Mucosa of rectum (tissue), 2 donors: ENCODE measurements around the gene TNFRSF25.
"Not testable (repeated sequence)": the region's sequence is repeated elsewhere in the genome, so short reads cannot be mapped to it uniquely, and the experiment has no call there.

ENCODE experiments used
- H3K27ac ChIP-seq, 2 donors: one replicate each; pipeline ENCODE4 v1.7.0; 2013; ENCODE audit warnings: inconsistent platforms in 2 of 2, low read depth in 2 of 2, low read length in 2 of 2
- H3K27me3 ChIP-seq, 2 donors: one replicate each; pipeline ENCODE4 v1.7.0; 2013; ENCODE audit warnings: low read length in 2 of 2; ENCODE audit not compliant: control insufficient read depth in 2 of 2, insufficient read depth in 2 of 2
- H3K36me3 ChIP-seq, 2 donors: one replicate each; pipeline ENCODE4 v1.7.0; 2013; ENCODE audit warnings: low read length in 2 of 2; ENCODE audit not compliant: control insufficient read depth in 2 of 2, insufficient read depth in 2 of 2
- H3K4me1 ChIP-seq, 2 donors: one replicate each; pipeline ENCODE4 v1.7.0; 2013; ENCODE audit warnings: low read length in 2 of 2, mild to moderate bottlenecking in 1 of 2; ENCODE audit not compliant: control insufficient read depth in 2 of 2, insufficient read depth in 2 of 2
- H3K4me3 ChIP-seq, 2 donors: one replicate each; pipeline ENCODE4 v1.7.0; 2013; ENCODE audit warnings: low read length in 2 of 2
- H3K9ac ChIP-seq, 2 donors: one replicate each; pipeline ENCODE4 v1.7.0; 2013; ENCODE audit warnings: low read length in 2 of 2, low read depth in 1 of 2, mild to moderate bottlenecking in 1 of 2
- H3K9me3 ChIP-seq, 2 donors: one replicate each; pipeline ENCODE4 v1.7.0; 2013; ENCODE audit warnings: low read length in 2 of 2; ENCODE audit not compliant: control insufficient read depth in 2 of 2
- donor health status: healthy.
- donor health status: Normal muscosa, but diverticular disease.

Gene TNFRSF25

GRCh38 chr1:6462412-6463119, 3.4 kb downstream of the TNFRSF25 start:
- Histone ChIP-seq H3K9ac (no peak overlapping the region), H3K4me3 (no peak overlapping the region), H3K27me3 (no peaks in the 10 kb centered on the region), H3K9me3 (no peaks in the 10 kb centered on the region), H3K4me1 (peaks cover 2 to 12% of the 10 kb centered on the region in 2 donors), H3K27ac (no peak overlapping the region), H3K36me3 (peaks cover 14% of the 10 kb centered on the region in 2 donors)

GRCh38 chr1:6461538-6462411, 4.2 kb downstream of the TNFRSF25 start:
- Histone ChIP-seq H3K4me1 (peaks cover 2 to 12% of the 10 kb centered on the region in 2 donors), H3K27ac (no peak overlapping the region), H3K9ac (no peak overlapping the region), H3K27me3 (no peaks in the 10 kb centered on the region), H3K4me3 (no peak overlapping the region), H3K36me3 (peaks cover 14 to 16% of the 10 kb centered on the region in 2 donors), H3K9me3 (no peaks in the 10 kb centered on the region)

DNA sequence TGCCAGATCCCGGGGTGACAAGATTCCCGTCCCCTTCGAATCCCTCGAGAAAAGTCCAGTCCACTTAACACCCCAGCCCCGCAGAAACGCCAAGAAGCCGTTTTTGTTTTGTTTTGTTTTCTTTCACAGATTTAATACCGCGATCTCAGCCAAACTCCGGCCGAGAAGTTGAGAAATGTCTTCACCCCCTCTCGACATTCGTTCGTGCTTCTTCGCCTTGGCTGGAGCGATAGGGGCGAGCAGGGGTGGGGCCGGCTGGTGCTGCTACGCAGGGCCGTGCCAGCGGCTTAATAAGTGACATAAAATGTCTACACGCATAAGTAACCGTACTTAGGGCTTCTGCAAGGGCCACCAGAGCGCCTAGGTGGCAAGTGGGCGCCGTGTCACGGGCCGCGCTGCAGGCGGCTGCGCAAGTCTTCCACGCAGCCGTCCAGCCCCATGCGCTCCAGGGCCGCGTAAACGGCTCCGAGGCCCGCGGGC, 4.9 kb downstream of the TNFRSF25 start:
- peak overlapping the region in 1 of 2 donors; percentile 20 for H3K4me3 ChIP-seq
- no peaks in the 10 kb centered on the region for H3K27me3 ChIP-seq
- H3K27ac ChIP-seq = peak overlapping the region in 1 of 2 donors; percentile 58
- H3K9ac ChIP-seq = no peak overlapping the region
- H3K4me1 ChIP-seq = peaks cover 2 to 12% of the 10 kb centered on the region in 2 donors
- peaks cover 14 to 21% of the 10 kb centered on the region in 2 donors for H3K36me3 ChIP-seq
- H3K9me3 ChIP-seq = no peaks in the 10 kb centered on the region

GRCh38 chr1:6460301-6461050, 5.5 kb downstream of the TNFRSF25 start:
- no peaks in the 10 kb centered on the region for H3K9me3 ChIP-seq
- H3K4me3 ChIP-seq = peak overlapping the region in 1 of 2 donors; percentile 37
- H3K9ac ChIP-seq = no peak overlapping the region
- H3K27ac ChIP-seq = peak overlapping the region in 1 of 2 donors; percentile 58
- no peaks in the 10 kb centered on the region for H3K27me3 ChIP-seq
- peaks cover 2 to 12% of the 10 kb centered on the region in 2 donors for H3K4me1 ChIP-seq
- H3K36me3 ChIP-seq = peaks cover 14 to 21% of the 10 kb centered on the region in 2 donors

DNA sequence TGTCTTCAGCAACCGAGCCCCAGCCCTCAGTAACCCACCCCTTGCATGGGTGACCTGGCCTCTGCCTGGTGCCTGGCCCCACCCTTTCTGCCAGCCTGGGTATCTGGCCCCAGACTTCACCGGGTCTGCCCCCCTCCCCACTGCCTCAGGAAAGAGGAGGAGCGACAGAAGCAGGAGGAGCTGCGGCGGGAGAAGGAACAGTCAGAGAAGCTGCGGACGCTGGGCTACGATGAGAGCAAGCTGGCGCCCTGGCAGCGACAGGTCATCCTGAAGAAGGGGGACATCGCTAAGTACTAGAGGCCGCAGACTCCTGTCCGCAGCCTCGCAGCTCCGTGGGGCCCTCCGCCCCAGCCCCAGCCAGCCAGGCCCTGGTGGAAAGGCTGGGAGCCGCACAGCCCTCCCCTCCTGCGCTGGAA, 6.1 kb downstream of the TNFRSF25 start:
- H3K36me3 ChIP-seq = peaks cover 14 to 21% of the 10 kb centered on the region in 2 donors
- H3K4me3 ChIP-seq = peak overlapping the region in 1 of 2 donors; percentile 10
- H3K4me1 ChIP-seq = peaks cover 2 to 9% of the 10 kb centered on the region in 2 donors
- H3K27ac ChIP-seq = peak overlapping the region in 1 of 2 donors; percentile 32
- no peak overlapping the region for H3K9ac ChIP-seq
- no peaks in the 10 kb centered on the region for H3K27me3 ChIP-seq
- no peaks in the 10 kb centered on the region for H3K9me3 ChIP-seq

GRCh38 chr1:6456800-6457466, 9.0 kb downstream of the TNFRSF25 start:
- H3K9ac ChIP-seq = no peak overlapping the region
- no peak overlapping the region for H3K4me3 ChIP-seq
- no peaks in the 10 kb centered on the region for H3K27me3 ChIP-seq
- no peaks in the 10 kb centered on the region for H3K4me1 ChIP-seq
- peaks cover 3 to 13% of the 10 kb centered on the region in 2 donors for H3K36me3 ChIP-seq
- no peak overlapping the region for H3K27ac ChIP-seq
- no peaks in the 10 kb centered on the region for H3K9me3 ChIP-seq

GRCh38 chr1:6455752-6456520, 10.0 kb downstream of the TNFRSF25 start:
- H3K27me3 ChIP-seq, H3K36me3 ChIP-seq, H3K4me3 ChIP-seq: not testable (repeated sequence)

GRCh38 chr1:6454856-6455751, 10.9 kb downstream of the TNFRSF25 start:
- H3K9me3 ChIP-seq = no peaks in the 10 kb centered on the region
- no peak overlapping the region for H3K27ac ChIP-seq
- H3K4me1 ChIP-seq = peaks cover 3 to 13% of the 10 kb centered on the region in 2 donors
- no peak overlapping the region for H3K9ac ChIP-seq
- no peaks in the 10 kb centered on the region for H3K27me3 ChIP-seq
- no peak overlapping the region for H3K4me3 ChIP-seq
- peaks cover 0 to 7% of the 10 kb centered on the region in 2 donors for H3K36me3 ChIP-seq

More at GRCh38 chr1:6455752-6456520, 10.0 kb downstream of the TNFRSF25 start:
- not testable (repeated sequence) for H3K4me1 ChIP-seq, H3K9ac ChIP-seq, H3K27ac ChIP-seq, H3K9me3 ChIP-seq
